IPS-15b (cell line): ENCODE results near the gene AKT1S1.

Source experiments
- H3K27me3 ChIP-seq: one replicate; pipeline ENCODE4 v1.6.1; 2013; ENCODE audit warnings: low read length; ENCODE audit not compliant: control insufficient read depth, insufficient read depth
- H3K36me3 ChIP-seq: one replicate; pipeline ENCODE4 v1.6.1; 2013; ENCODE audit warnings: low read length; ENCODE audit not compliant: control insufficient read depth, insufficient read depth
- H3K4me1 ChIP-seq: one replicate; pipeline ENCODE4 v1.6.1; 2013; ENCODE audit warnings: mild to moderate bottlenecking, low read length; ENCODE audit not compliant: control insufficient read depth, insufficient read depth
- H3K4me3 ChIP-seq: one replicate; pipeline ENCODE4 v1.5.1; 2013; ENCODE audit warnings: low read depth, low read length
- H3K9ac ChIP-seq: one replicate; pipeline ENCODE4 v1.6.1; 2013; ENCODE audit warnings: low read depth, mild to moderate bottlenecking, low read length
- H3K9me3 ChIP-seq: one replicate; pipeline ENCODE4 v1.6.1; 2013; ENCODE audit warnings: mild to moderate bottlenecking, low read length; ENCODE audit not compliant: control insufficient read depth, insufficient read depth

The AKT1S1 gene

DNA sequence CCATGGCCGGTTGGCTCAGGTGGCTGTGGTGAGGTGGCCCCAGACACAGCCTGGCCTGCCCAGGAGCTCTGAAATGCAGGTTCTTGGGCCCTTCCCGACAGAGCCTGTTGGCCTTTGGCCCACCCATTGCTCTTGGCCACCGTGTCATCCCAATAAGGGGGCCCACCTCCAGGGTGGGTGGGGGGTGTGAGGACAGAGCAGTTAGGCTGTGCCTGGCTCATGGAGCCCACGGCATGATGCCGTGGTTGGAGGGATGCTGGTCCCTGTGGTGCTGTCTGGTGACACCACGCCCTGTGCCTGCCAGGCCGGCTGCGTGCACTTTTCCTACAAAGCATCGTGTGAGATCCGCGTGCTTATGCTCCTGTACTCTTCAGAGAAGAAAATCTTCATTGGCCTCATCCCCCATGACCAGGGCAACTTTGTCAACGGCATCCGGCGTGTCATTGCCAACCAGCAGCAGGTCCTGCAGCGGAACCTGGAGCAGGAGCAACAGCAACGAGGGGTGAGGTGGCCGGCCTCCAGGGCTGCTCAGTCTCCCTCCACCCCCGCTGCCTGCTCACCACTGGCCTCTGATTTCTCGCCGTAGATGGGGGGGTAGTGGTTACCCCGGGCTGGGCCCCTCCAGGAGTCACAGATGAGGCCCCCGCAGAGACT lies 17.3 kb downstream of the AKT1S1 start:
- peaks cover under 1% of the 10 kb centered on the region for H3K4me1 ChIP-seq
- H3K36me3 ChIP-seq, result peaks cover 83% of the 10 kb centered on the region
- H3K9ac ChIP-seq, result no peak overlapping the region
- no peaks in the 10 kb centered on the region for H3K9me3 ChIP-seq
- no peak overlapping the region for H3K4me3 ChIP-seq
- no peaks in the 10 kb centered on the region for H3K27me3 ChIP-seq

DNA sequence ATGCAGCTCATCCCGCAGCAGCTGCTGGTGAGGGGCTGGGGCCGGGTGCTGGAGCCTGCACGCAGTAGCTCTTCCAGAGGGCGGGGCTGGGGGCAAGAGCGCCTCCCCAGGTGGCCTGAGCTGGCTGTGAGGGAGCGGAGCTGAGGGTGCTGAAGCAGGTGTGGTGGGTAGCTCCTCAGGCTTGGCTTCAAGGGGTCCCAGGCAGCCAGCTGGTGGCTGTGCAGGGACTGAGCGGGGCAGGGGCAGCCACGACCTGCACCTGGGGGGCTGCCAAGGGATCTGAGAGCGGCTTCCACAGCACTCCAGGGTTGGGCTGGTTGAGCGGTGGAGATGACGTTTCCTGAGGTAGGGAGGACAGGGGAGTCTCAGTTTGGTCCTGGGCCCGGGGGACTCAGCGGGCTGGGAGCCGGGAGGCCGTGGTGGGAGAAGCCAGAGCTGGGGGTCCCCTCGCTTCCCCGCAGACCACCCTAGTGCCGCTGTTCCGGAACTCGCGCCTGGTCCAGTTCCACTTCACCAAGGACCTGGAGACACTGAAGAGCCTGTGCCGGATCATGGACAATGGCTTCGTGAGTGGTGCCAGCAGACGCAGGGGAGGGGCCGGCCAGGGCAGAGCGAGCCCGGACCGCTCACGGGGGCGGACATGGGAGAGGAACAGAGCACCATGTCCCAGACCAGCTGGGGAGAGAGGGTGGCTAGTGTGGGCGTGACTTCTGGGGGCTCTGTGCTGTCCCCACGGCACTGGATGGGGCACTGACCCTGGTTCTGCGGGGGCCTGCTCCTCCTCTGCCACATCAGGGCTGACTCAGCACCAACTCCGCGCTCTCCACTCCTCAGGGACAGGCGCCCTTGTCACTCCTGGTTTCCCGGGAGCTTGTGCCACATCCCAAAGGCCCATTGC lies 18.8 kb downstream of the AKT1S1 start:
- Histone ChIP-seq H3K4me1 (no peaks in the 10 kb centered on the region), H3K9ac (no peak overlapping the region), H3K4me3 (no peak overlapping the region), H3K9me3 (no peaks in the 10 kb centered on the region), H3K36me3 (peaks cover 69% of the 10 kb centered on the region), H3K27me3 (no peaks in the 10 kb centered on the region)

DNA sequence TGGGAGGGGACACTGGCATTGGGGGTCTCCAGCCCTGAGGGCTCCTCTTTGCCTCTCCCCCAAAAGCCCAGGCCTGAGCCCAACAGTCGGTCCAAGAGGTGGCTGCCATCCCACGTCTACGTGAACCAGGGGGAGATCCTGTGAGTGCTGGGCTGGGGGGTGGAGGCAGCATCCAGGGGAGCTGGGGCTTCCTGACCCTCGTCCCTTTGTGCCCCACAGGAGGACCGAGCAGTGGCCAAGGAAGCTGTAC lies 19.4 kb downstream of the AKT1S1 start:
- Histone ChIP-seq H3K36me3 (peaks cover 65% of the 10 kb centered on the region), H3K4me3 (no peak overlapping the region), H3K9ac (no peak overlapping the region), H3K9me3 (no peaks in the 10 kb centered on the region), H3K4me1 (peaks cover 4% of the 10 kb centered on the region), H3K27me3 (no peaks in the 10 kb centered on the region)

GRCh38 chr19:49857061-49857837 lies 19.9 kb downstream of the AKT1S1 start:
- H3K9ac ChIP-seq, result no peak overlapping the region
- peaks cover 65% of the 10 kb centered on the region for H3K36me3 ChIP-seq
- no peaks in the 10 kb centered on the region for H3K27me3 ChIP-seq
- H3K9me3 ChIP-seq, result no peaks in the 10 kb centered on the region
- no peak overlapping the region for H3K4me3 ChIP-seq
- peaks cover 6% of the 10 kb centered on the region for H3K4me1 ChIP-seq

DNA sequence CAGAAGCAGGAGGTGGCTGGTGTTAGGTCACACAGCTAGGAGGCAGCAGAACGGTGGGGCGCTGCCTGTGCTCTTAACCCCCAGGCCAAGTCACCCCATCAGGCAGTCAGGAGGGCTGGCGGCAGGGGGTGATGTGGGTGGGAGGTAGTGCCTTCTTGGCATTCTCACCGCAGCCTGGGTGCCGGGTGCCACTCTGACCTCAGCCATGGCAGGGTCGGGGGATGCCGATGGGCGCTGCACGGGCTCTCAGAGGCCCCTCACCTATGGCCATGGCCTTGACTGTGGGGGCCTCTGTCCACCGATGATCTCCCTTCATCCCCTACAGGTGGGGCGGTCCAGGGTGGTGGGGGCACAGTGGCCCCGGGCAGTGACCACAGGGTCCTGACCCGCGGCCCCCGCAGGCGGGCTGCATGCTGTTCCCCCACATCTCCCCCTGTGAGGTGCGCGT lies 20.6 kb downstream of the AKT1S1 start:
- Histone ChIP-seq H3K9ac (no peak overlapping the region), H3K36me3 (peaks cover 59% of the 10 kb centered on the region), H3K4me1 (peaks cover 6% of the 10 kb centered on the region)

DNA sequence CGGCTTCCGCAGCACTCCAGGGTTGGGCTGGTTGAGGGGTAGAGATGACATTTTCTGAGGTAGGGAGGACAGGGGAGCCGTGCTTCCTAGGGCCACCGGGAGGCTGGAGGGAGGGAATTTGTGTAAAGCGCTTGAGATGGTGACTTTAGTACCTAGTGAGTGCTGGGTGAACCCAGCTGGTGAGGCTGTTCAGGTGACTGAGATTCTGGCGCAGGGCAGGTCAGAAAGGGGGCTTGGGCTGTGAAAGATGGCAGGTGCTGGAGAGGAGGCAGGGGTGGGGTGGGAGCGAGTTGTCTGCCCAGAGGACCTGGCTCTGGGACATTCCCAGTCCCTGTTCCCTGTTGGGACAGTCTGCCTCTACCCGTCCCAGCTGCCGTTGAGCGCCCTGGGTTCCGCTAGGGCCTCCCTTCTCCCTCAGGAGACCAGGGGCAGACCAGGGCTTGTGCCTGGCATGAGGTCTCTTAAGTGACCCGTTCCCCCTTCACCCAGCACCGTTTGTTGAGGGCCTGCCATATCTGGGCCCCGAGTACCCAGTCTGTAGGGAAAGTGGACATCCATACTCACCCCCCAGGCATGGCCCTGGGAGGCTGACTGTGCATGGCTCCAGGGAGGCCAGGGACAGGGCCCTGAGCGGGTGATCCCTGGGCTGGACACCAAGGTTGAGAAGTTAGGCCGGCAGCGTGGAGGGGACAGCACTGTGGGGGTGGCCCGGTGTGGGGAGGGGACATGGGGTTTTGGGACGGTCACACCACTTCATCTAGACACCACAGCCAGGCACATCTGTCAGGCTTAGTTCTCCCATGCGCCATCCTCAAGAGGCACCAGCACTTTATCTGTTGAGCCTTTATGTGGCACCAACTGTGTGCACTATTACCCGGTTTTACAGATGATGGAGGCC lies 21.2 kb downstream of the AKT1S1 start:
- peaks cover 54% of the 10 kb centered on the region for H3K36me3 ChIP-seq
- no peak overlapping the region for H3K4me3 ChIP-seq
- H3K9ac ChIP-seq, result no peak overlapping the region
- H3K4me1 ChIP-seq, result peaks cover 6% of the 10 kb centered on the region
- H3K27me3 ChIP-seq, result no peaks in the 10 kb centered on the region
- no peaks in the 10 kb centered on the region for H3K9me3 ChIP-seq

More for the DNA sequence above, 20.6 kb downstream of the AKT1S1 start:
- no peaks in the 10 kb centered on the region for H3K9me3 ChIP-seq
- H3K4me3 ChIP-seq, result no peak overlapping the region
- H3K27me3 ChIP-seq, result no peaks in the 10 kb centered on the region

DNA sequence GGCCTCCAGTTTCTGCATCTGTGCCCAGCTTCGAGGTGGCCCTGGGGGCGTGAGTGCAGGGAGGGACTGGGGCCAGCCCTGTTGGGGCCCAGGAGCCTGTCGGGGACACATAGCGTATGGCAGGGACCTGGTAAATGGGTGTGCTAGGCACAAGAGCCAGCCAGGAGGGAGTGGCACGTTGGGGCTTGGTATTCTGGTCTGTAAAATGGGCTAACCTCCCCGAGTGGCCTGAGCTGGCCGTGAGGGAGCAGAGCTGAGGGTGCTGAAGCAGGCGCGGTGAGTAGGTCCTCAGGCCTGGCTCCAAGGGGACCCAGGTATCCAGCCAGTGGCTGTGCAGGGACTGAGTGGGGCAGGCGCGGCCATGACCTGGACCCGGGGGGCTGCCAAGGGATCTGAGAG lies 21.9 kb downstream of the AKT1S1 start:
- Histone ChIP-seq H3K4me1 (peaks cover 6% of the 10 kb centered on the region), H3K9me3 (no peaks in the 10 kb centered on the region), H3K27me3 (no peaks in the 10 kb centered on the region), H3K4me3 (no peak overlapping the region), H3K36me3 (peaks cover 48% of the 10 kb centered on the region), H3K9ac (no peak overlapping the region)

DNA sequence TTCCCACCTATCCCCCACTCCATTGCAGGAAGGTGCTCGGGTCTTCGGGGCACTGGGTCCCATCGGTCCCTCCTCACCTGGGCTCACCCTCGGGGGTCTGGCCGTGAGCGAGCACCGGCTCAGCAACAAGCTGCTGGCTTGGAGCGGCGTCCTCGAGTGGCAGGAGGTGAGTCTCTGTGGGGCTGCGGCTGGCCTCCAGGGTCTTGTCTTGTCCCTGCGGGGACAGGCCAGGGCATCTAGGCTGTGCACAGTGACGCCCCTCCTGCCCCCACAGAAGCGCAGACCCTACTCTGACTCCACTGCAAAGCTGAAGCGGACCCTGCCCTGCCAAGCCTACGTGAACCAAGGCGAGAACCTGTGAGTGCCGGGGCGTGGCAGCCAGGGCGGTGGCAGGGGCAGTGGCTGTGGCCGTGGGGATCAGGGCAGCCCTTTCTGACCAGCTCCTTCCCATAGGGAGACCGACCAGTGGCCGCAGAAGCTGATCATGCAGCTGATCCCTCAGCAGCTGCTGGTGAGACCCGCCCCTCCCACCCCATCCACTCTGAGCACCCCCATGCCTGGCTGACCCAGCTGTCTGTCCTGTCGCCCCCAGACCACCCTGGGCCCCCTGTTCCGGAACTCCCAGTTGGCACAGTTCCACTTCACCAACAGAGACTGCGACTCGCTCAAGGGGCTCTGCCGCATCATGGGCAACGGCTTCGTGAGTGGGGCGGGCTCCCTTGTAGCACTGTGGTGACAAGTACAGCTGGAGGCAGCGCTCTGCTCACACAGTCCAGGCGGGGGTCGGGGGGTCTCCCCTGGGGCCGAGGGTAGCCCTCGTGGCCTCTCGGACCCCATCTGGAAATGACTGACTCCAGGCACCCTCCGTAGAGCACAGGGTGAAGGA lies 22.5 kb downstream of the AKT1S1 start:
- Histone ChIP-seq H3K9me3 (no peaks in the 10 kb centered on the region), H3K9ac (no peak overlapping the region), H3K36me3 (peaks cover 43% of the 10 kb centered on the region), H3K27me3 (no peaks in the 10 kb centered on the region), H3K4me1 (peaks cover 6% of the 10 kb centered on the region), H3K4me3 (no peak overlapping the region)

DNA sequence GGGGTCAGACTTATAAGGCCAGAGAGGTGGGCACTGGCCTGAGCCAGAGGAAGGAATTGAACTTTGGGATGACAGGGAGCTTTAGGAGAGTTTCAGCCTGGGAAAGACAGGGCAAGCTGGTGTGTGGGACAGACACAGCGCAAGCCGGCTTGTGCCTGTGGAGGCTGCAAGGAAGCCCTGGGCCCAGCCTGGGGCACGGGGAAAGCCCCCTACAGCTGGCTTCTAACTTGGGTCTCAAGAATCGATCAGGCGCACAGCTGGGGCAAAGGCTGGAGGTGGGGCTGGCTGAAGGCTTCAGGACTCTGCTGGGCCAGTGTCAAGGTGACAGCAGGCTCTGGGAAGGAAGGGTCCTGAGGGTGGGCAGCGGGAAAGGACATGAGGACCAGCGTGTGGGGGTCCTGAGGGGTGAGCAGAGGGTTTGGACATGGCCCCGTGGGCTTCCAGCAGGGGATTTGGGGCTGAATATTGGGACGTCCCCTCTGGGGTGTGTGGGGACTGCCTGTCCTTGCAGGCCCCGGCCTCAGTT lies 23.2 kb downstream of the AKT1S1 start:
- H3K9me3 ChIP-seq, result no peaks in the 10 kb centered on the region
- H3K4me1 ChIP-seq, result peaks cover 6% of the 10 kb centered on the region
- no peak overlapping the region for H3K9ac ChIP-seq
- H3K27me3 ChIP-seq, result no peaks in the 10 kb centered on the region
- peaks cover 37% of the 10 kb centered on the region for H3K36me3 ChIP-seq
- H3K4me3 ChIP-seq, result no peak overlapping the region

DNA sequence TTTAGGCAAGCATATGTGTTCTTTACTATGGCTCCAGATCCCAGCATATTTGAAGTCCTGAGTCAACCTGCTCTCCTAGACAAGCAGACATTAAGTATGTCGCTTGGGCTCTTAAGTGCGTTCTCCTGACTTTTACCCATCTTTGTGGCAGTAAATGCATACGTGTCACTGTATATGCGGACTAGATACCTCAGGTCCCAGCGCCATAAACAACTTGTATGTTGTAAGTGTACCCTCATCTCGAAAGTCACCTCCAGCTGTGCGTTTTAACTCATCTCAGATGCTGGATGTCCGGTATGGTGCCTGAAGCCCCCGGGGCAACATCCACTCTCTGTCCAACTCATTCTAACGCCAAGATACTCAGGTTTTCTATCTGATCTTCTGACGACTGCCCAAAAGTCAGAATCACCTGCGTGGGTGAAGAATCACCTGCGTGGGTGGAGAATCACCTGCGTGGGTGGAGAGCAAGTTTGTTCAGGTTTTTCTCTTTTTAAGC lies 24.5 kb downstream of the AKT1S1 start:
- Histone ChIP-seq H3K4me1 (peaks cover 6% of the 10 kb centered on the region), H3K4me3 (peak overlapping the region; percentile 81), H3K9ac (no peak overlapping the region), H3K36me3 (peaks cover 25% of the 10 kb centered on the region), H3K9me3 (no peaks in the 10 kb centered on the region), H3K27me3 (no peaks in the 10 kb centered on the region)
